ENCODE measurements around the gene AVPR2. TPM values are rescaled to one million over a fixed set of nuclear protein-coding genes. Genes with fewer than 3 reads are reported as not detected.

Gene AVPR2
- total and polyA plus RNA-seq, 5 donors from 2014 or later = not detected

- Mint-ChIP-seq H3K27me3 (no peaks in the 10 kb centered on the region), H3K27ac (no peak overlapping the region), H3K36me3 (no peaks in the 10 kb centered on the region), H3K4me3 (no peak overlapping the region), H3K9me3 (no peaks in the 10 kb centered on the region), H3K4me1 (no peaks in the 10 kb centered on the region)
- Histone ChIP-seq H3K36me3 (ENCODE audit: control insufficient read depth, insufficient read depth, low read length) (no peaks in the 10 kb centered on the region), H3K4me3 (ENCODE audit: low read depth, low read length) (no peak overlapping the region), H3K27me3 (ENCODE audit: control insufficient read depth, insufficient read depth, low read length) (no peaks in the 10 kb centered on the region), H3K9me3 (ENCODE audit: control insufficient read depth in 2 of 2, low read length in 2 of 2) (no peaks in the 10 kb centered on the region), H3K4me1 (ENCODE audit: control insufficient read depth, insufficient read depth, low read length, poor library complexity, severe bottlenecking) (no peaks in the 10 kb centered on the region), H3K27ac (ENCODE audit: insufficient read depth, low read length, poor library complexity, severe bottlenecking) (no peak overlapping the region)
- ATAC-seq (ENCODE audit: low read depth in 2 of 2) (no peak), DNase-seq (no peak)
These were observed 36.8 kb upstream of the AVPR2 start for GRCh38 chrX:153867671-153868070.

DNA sequence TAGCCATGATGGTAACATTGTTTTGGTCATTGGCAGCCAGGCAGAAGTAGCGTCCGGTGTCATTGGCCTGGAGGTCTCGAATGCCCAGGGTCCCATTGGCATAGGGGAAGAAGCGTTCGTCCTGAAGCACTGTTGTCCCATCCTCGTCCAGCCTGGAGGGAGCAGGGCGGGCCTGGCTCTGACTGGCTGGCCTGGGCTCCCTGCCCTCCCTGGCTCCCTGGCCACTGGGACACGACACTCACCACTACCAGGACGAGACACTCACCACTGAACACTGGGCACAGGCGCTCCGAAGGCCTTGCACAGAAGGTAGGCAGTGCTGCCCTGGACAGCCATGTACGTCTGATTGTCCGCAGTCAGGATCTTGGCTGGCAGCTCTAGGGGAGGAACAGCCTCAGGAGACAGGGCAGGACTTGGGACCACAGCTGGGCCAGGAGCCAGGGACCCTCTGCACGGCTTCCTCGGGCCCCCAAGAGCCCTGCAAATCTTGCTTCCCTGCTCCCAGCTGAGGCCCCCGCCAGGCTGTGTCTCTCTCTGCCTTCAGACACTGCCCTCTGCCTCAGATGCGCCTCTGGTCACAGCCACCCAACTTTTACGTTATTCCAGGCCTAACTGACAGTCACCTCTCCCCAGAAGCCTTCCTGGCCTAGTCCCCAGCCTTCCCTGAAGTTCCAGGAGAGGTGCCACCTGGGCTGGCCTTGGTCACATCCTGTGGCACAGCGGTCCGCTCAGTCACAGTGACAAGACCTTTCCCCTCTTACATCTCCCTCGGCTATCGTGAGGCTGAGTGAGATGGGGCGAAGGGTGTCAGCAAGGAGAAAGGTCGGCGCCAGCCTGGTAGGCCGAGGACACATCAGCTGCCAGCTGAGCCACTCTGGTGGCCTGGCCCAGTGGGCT lies 35.6 kb upstream of the AVPR2 start:
- Mint-ChIP-seq H3K4me3 (no peak overlapping the region), H3K27me3 (no peaks in the 10 kb centered on the region), H3K9me3 (peaks cover 0 to 2% (median 0%) of the 10 kb centered on the region in 7 donors), H3K4me1 (no peaks in the 10 kb centered on the region), H3K36me3 (no peaks in the 10 kb centered on the region), H3K27ac (no peak overlapping the region)
- Histone ChIP-seq H3K27ac (ENCODE audit: insufficient read depth, low read length, poor library complexity, severe bottlenecking) (no peak overlapping the region), H3K36me3 (ENCODE audit: control insufficient read depth, insufficient read depth, low read length) (no peaks in the 10 kb centered on the region), H3K4me1 (ENCODE audit: control insufficient read depth, insufficient read depth, low read length, poor library complexity, severe bottlenecking) (no peaks in the 10 kb centered on the region), H3K27me3 (ENCODE audit: control insufficient read depth, insufficient read depth, low read length) (no peaks in the 10 kb centered on the region), H3K4me3 (ENCODE audit: low read depth, low read length) (no peak overlapping the region), H3K9me3 (ENCODE audit: control insufficient read depth in 2 of 2, low read length in 2 of 2) (no peaks in the 10 kb centered on the region)
- DNase-seq (no peak), ATAC-seq (ENCODE audit: low read depth in 2 of 2) (no peak)

DNA sequence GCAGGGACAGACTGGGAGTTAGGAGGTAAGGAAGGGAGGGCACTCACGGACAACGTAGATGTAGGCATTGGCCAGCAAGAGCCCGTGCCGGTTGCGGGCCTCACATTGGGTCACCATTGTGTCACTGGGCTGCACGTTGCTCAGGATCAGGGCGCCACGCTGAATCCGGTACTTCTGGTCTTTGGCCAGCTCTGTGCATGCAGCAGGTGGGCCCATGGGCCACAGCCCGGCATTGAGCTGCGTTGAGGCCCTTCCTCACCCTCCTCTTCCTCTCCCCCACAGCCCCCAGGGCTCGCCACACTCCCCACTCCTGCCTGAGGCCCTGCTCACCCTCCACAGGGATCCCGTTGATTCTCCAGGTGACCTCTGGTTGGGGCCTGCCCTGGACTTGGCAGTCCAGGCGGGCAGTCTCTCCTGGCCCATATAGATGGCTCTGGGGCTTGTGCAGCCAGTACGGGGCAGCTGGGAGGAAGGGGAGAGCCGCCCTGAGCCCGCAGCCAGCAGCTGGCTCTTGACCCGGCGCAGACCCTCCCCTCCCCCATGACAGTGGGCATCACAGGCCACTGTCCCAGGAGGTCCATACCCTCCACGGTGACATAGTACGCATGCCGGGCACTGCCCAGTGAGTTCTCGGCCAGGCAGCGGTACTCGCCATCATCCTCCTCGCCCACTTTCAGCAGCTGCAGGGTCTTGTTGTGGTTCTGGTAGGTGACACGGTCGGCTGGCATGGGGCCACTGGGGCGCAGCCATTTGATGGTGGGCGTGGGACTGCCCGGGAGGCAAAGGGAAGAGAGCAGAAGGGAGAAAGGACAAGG lies 34.8 kb upstream of the AVPR2 start:
- Mint-ChIP-seq H3K4me3 (no peak overlapping the region), H3K9me3 (peaks cover 0 to 4% (median 0%) of the 10 kb centered on the region in 7 donors), H3K27ac (no peak overlapping the region), H3K36me3 (no peaks in the 10 kb centered on the region), H3K4me1 (peaks cover 0 to under 1% (median 0%) of the 10 kb centered on the region in 4 donors), H3K27me3 (no peaks in the 10 kb centered on the region)
- Histone ChIP-seq H3K27ac (ENCODE audit: insufficient read depth, low read length, poor library complexity, severe bottlenecking) (no peak overlapping the region), H3K27me3 (ENCODE audit: control insufficient read depth, insufficient read depth, low read length) (no peaks in the 10 kb centered on the region), H3K9me3 (ENCODE audit: control insufficient read depth in 2 of 2, low read length in 2 of 2) (no peaks in the 10 kb centered on the region), H3K4me1 (ENCODE audit: control insufficient read depth, insufficient read depth, low read length, poor library complexity, severe bottlenecking) (no peaks in the 10 kb centered on the region), H3K4me3 (ENCODE audit: low read depth, low read length) (no peak overlapping the region), H3K36me3 (ENCODE audit: control insufficient read depth, insufficient read depth, low read length) (no peaks in the 10 kb centered on the region)
- ATAC-seq (ENCODE audit: low read depth in 2 of 2) = no peak
- DNase-seq = no peak

GRCh38 chrX:153870288-153870690 lies 34.2 kb upstream of the AVPR2 start:
- Mint-ChIP-seq H3K4me3 (no peak overlapping the region), H3K36me3 (no peaks in the 10 kb centered on the region), H3K27me3 (peaks cover 4% of the 10 kb centered on the region), H3K9me3 (peaks cover 0 to 8% (median 0%) of the 10 kb centered on the region in 7 donors), H3K4me1 (peaks cover 0 to 3% (median 1%) of the 10 kb centered on the region in 4 donors), H3K27ac (no peak overlapping the region)
- H3K36me3 ChIP-seq (ENCODE audit: control insufficient read depth, insufficient read depth, low read length) = no peaks in the 10 kb centered on the region
- no peak for ATAC-seq (ENCODE audit: low read depth in 2 of 2)
- H3K4me3 ChIP-seq (ENCODE audit: low read depth, low read length) = no peak overlapping the region
- no peak overlapping the region for H3K27ac ChIP-seq (ENCODE audit: insufficient read depth, low read length, poor library complexity, severe bottlenecking)
- H3K27me3 ChIP-seq (ENCODE audit: control insufficient read depth, insufficient read depth, low read length) = no peaks in the 10 kb centered on the region
- no peak for DNase-seq
- no peaks in the 10 kb centered on the region for H3K9me3 ChIP-seq (ENCODE audit: control insufficient read depth in 2 of 2, low read length in 2 of 2)
- H3K4me1 ChIP-seq (ENCODE audit: control insufficient read depth, insufficient read depth, low read length, poor library complexity, severe bottlenecking) = no peaks in the 10 kb centered on the region

DNA sequence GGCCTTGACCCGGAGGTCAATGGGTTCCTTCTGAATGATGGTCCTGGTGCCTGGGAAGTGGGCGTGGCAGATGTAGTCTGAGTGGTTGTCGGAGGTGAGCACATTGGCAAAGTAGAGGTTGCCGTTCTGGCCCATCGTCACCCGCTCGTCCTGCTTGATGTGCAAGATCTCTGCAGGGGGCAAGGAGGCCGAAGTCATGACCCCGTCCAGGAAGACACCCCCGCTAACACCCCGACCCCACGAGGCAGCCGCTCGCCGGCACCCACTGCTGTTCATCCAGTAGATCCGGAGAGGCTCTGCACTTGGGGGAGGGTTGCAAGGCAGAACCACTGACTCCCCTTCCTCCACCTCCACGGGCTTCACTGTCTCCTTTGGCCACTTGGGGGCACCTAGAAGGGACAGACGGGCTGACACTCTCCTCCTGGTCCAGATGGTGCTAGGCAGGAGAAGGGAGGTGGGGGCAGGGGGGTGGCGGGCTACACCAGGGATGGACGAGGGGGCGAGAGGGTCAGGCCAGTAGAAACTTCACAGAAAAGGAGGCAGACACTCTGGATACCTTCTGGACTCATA lies 33.6 kb upstream of the AVPR2 start:
- Mint-ChIP-seq H3K9me3 (peaks cover 0 to 8% (median 0%) of the 10 kb centered on the region in 7 donors), H3K27ac (no peak overlapping the region), H3K36me3 (no peaks in the 10 kb centered on the region), H3K4me1 (peaks cover 0 to 3% (median 1%) of the 10 kb centered on the region in 4 donors), H3K4me3 (no peak overlapping the region), H3K27me3 (peaks cover 7% of the 10 kb centered on the region)
- no peaks in the 10 kb centered on the region for H3K36me3 ChIP-seq (ENCODE audit: control insufficient read depth, insufficient read depth, low read length)
- no peak overlapping the region for H3K4me3 ChIP-seq (ENCODE audit: low read depth, low read length)
- DNase-seq (no peak), ATAC-seq (ENCODE audit: low read depth in 2 of 2) (no peak)
- H3K27ac ChIP-seq (ENCODE audit: insufficient read depth, low read length, poor library complexity, severe bottlenecking) = no peak overlapping the region
- no peaks in the 10 kb centered on the region for H3K9me3 ChIP-seq (ENCODE audit: control insufficient read depth in 2 of 2, low read length in 2 of 2)
- no peaks in the 10 kb centered on the region for H3K27me3 ChIP-seq (ENCODE audit: control insufficient read depth, insufficient read depth, low read length)
- H3K4me1 ChIP-seq (ENCODE audit: control insufficient read depth, insufficient read depth, low read length, poor library complexity, severe bottlenecking) = no peaks in the 10 kb centered on the region

GRCh38 chrX:153871451-153871850 lies 33.0 kb upstream of the AVPR2 start:
- no peaks in the 10 kb centered on the region for H3K27me3 ChIP-seq (ENCODE audit: control insufficient read depth, insufficient read depth, low read length)
- no peak overlapping the region for H3K4me3 Mint-ChIP-seq
- H3K27ac ChIP-seq (ENCODE audit: insufficient read depth, low read length, poor library complexity, severe bottlenecking) = no peak overlapping the region
- DNase-seq (no peak), ATAC-seq (ENCODE audit: low read depth in 2 of 2) (no peak)
- peaks cover 7% of the 10 kb centered on the region for H3K27me3 Mint-ChIP-seq
- H3K4me3 ChIP-seq (ENCODE audit: low read depth, low read length) = no peak overlapping the region
- no peaks in the 10 kb centered on the region for H3K4me1 ChIP-seq (ENCODE audit: control insufficient read depth, insufficient read depth, low read length, poor library complexity, severe bottlenecking)
- H3K9me3 Mint-ChIP-seq = peaks cover 0 to 8% (median 0%) of the 10 kb centered on the region in 7 donors
- no peaks in the 10 kb centered on the region for H3K9me3 ChIP-seq (ENCODE audit: control insufficient read depth in 2 of 2, low read length in 2 of 2)
- no peaks in the 10 kb centered on the region for H3K36me3 Mint-ChIP-seq
- H3K36me3 ChIP-seq (ENCODE audit: control insufficient read depth, insufficient read depth, low read length) = no peaks in the 10 kb centered on the region
- H3K4me1 Mint-ChIP-seq = peaks cover 0 to 5% (median 1%) of the 10 kb centered on the region in 4 donors
- peak overlapping the region in 1 of 3 donors; percentile 11 for H3K27ac Mint-ChIP-seq

DNA sequence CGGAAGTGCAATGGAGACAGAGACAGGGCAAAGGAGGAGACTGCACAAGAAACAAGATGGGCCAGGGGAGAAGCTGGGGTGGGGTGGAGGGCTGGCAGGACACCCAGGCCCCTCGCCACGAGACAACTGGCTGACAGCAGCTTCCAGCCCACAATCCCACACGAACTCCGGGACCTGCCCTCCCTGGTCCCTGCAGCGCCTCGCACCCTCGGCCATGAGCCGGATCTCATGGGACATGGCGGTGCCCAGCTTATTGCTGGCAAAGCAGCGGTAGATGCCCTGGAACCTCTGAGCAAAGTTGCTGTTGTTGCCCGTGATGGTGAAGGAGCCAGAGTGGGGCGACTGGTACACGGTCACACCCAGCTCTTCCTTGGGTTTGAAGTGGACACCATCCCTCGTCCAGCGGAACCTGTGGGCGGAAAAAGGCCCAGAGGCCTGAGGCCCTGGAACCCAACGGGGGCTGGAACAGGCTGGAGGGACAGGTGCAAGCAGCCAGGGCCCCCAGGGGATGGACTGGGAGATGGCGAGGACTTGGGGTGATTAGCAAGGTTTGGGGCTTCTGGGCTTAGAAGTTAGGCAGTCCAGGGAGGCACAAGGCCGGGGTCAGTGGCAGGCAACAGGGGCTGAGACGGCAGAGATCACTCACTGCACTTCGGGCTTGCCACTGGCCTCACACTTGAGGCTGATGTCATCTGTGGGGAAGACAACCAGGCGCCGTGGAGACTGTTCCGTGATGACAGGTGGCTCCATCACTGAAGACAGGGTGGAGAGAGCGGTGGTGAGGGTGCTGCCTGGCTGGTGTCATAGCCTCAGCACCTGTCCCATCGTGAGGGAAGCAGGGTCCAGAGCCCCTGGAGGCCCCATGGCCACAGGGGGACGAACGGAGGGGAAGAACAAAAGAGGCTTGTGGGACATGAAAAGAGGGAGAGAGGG lies 32.3 kb upstream of the AVPR2 start:
- H3K4me1 ChIP-seq (ENCODE audit: control insufficient read depth, insufficient read depth, low read length, poor library complexity, severe bottlenecking) = no peaks in the 10 kb centered on the region
- no peaks in the 10 kb centered on the region for H3K9me3 ChIP-seq (ENCODE audit: control insufficient read depth in 2 of 2, low read length in 2 of 2)
- H3K27me3 ChIP-seq (ENCODE audit: control insufficient read depth, insufficient read depth, low read length) = no peaks in the 10 kb centered on the region
- Mint-ChIP-seq H3K27ac (no peak overlapping the region), H3K36me3 (no peaks in the 10 kb centered on the region), H3K27me3 (peaks cover 7% of the 10 kb centered on the region), H3K4me3 (no peak overlapping the region), H3K9me3 (peaks cover 0 to 8% (median 0%) of the 10 kb centered on the region in 7 donors), H3K4me1 (peaks cover 0 to 6% (median 1%) of the 10 kb centered on the region in 4 donors)
- no peak overlapping the region for H3K4me3 ChIP-seq (ENCODE audit: low read depth, low read length)
- H3K36me3 ChIP-seq (ENCODE audit: control insufficient read depth, insufficient read depth, low read length) = no peaks in the 10 kb centered on the region
- no peak for DNase-seq
- no peak overlapping the region for H3K27ac ChIP-seq (ENCODE audit: insufficient read depth, low read length, poor library complexity, severe bottlenecking)
- ATAC-seq (ENCODE audit: low read depth in 2 of 2) = no peak

Measured in CD4-positive, CD25-positive, alpha-beta regulatory T cell (primary cell).